ENCODE results near the gene PODXL.
"Not testable (repeated sequence)": the region's sequence is repeated elsewhere in the genome, so short reads cannot be mapped to it uniquely, and the experiment has no call there.

Gene PODXL

DNA sequence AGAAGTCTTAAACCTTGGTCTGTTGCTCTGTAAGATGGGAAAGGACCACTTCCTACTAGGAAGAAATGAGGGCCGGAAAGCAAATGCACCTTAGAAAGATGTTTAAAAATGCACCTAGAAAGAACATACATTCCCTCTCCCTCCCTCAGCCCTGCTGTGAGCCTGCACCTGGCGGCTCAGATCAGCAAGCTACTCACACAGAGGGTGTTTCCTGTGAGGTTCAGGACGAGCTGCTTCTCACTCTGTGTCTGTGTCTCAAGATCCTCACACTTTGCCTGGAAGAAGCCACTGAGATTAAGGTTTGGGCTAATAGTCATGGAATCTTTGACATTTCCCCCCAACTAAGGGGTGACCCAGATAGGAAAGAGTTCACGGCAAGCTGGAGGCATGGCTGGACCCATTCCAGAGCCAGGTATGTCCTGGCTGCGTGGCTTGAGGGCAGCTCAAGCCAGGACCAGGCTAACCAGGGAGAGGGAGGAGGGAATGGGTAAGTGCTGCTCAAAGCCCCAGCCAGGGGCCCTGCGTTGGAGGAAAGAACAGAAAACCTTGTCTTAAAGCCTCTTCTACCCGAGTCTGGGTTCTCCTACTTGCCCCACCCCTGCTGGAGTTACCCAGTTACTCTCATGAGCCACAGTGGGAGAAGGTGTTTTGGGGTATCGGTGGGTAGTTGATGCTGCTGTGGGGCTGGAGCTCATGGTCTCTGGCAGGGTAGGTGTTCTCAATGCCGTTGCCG lies 47.5 kb downstream of the PODXL start:
- DNase-seq (ENCODE audit: low spot score), result no peak

DNA sequence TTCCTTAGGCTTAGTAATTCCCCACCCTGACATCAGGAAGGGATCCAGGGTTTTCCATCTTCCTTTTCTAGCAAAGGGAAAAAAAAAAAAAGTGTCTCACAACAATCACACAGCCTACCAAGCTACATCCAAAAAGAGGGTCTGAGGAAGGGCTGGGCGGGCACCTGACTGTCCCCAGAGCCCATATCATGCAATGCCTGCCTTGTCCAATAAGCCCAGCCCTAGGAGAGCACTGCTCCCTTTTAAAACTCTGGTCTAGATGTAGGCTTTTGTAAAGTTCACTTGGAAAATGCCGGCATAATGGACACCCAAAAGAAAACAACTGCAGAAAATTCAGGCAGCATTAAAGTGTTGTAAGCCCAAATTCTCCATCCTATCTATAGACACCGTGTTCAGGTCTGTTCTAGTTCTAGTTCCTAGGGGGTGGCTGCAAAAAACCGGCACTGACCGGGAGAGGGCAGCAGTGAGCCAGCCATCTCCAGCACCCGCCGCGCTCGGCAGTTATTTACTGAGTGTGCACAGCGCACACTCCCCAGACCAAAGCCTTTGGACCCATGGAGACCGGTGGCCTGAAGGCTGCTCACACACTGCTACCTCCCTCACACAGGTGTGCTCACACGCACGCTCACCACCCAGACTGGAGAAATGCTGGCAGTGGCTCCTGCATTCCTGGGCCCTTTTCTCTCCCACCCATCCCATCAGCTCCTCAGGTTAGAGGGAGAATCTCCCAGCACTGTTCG lies 48.7 kb downstream of the PODXL start:
- peak; percentile 79 for DNase-seq (ENCODE audit: low spot score)

GRCh38 chr7:131506597-131506996 lies 49.8 kb downstream of the PODXL start:
- no peak for DNase-seq (ENCODE audit: low spot score)

DNA sequence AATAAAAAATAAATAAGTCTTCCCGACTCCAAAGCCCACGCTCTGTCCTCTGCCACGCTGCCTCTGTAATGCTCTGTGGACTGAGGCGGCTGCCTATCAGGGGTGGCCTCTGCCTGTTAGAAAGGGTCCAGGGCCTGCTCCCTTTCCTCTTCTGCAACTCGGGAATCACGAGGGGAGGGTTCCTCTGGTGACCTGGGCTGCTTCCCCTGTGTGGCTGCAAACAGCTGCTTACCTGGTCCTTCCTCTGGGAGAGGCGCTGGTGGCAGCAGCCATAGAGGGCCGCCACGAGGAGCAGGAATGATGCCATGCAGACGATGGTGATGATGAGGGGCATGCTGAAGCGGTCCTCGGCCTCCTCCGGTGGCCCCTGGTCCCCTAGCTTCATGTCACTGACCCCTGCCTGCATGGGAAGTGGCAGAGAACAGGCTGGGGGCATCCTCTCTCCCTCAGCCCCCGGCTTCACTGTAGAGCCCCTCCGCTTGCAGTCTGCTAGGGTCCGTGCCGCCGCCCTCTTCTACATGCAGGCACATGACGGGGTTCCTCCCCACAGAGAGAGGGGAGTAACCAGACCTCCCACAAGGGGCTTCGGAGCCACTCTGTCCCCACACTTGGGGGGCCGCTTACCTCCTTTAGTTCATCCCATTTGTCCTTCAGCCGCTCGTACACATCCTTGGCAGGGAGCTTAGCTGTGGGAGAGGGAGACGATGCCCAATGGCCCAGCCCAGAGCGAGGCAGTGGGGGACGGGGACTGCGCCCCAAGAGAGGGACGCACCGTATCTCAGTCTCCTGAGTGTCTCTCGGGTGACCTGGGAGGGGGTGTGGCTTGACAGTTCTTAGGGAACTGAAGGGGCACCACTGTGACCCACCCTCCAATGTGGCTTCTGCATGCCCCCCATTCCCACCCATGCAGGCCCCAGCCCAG lies 50.5 kb downstream of the PODXL start:
- DNase-seq (ENCODE audit: low spot score), result no peak

- not testable (repeated sequence) for DNase-seq (ENCODE audit: low spot score)
Observed at GRCh38 chr7:131505037-131505620, 51.3 kb downstream of the PODXL start.

DNA sequence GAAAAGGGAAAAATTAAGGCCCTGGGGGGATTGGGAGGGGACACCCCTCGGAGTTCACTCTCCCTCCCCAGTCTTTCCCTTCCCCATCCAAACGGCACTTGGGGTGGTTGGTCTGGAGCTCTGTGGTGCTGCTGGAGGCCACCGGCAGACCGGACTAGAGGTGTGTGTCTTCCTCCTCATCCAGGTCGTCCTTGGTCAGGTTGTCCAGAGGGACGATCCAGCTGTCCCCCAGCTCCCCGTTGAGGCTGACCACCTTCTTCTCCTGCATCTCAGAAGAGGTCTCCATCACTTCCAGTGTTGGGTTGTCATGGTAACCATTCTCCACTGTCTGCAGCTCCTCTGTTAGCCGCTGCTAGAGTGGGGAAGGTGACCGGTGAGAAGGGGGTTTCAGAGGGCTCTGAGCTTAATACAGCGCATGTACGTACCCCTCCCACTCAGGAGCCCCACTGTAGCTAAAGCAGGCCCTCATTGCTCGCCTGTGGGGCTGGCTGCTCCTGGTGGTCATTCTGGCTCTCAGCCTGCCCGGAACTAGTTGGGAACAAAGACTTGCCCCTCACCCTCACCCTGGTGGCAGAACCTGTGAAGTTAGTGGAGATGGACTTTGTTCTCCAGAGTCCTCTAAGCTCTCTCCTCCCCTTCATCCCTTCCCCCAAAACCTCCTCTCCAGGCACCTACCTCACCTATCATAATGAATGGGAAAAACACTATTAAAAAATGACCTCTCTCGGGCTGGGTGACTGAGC lies 52.1 kb downstream of the PODXL start:
- no peak for DNase-seq (ENCODE audit: low spot score)

GRCh38 chr7:131503639-131504038 lies 52.8 kb downstream of the PODXL start:
- no peak for DNase-seq (ENCODE audit: low spot score)

DNA sequence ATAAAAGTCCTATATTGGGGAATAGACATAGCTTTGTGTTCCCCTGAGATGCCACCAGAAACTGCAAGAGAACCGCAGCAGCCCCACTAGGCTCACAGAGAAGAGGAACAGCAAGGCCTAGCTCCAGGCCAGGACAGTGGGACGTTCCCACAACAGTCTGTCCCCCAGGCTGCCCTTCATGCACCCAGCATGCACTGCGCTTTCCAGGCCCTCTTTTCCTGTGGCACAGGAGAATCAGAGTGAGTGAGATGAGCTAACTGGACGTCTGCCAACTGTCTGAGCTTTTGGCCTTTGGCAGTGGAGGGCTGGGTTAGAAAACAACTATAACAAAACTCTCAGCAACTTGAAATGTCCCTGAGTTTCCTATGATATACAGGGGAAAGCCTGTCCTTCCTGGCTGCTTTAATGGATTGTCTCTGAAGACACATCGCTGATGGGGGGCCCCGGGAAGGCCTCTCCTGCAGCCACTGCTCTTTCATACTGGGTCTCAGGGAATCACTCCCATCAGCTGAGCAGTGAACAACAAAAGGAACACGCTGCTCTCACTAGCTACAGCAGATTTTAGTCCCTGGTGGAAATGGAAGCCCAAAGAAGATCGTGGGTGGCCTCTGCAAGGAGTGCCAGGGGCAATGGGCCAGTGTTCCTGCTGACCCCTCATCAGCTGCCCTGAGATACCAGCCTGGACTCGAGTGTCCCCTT lies 53.5 kb downstream of the PODXL start:
- no peak for DNase-seq (ENCODE audit: low spot score)

DNA sequence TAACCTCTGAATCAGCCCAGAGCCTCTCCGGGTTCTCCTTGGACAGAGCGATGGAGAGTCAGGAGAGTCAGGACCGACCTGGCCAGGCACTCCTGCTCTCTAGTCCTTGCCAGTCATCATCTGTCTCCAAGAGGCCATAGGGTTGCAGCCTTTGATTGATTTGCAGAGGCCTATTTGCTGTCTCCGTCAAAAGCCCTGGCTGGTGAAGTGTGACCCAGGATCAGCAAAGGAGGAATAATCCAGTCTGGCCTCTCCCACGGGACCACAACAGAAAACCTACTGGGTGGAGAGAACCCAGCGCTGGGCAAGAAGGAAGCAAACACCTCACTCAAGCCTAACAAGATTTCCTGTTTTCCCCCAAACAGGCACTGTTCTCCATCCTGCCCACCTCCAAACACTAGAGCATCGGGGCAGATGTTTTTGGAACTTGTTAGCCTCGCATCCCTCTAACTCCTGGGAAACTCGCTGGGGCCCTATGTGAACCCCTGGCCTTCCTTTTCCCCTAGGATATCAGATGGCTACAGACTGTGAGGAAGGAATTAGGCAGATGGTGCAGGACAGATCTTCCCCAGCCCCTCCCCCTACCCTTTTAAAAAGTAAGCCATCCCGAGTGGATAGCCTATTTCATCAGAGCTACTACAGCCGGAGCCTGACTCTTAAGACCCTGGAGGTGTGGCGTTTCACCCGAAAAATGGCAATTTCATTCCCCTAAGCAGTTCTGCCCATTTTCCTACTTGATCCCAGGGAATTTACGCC lies 54.3 kb downstream of the PODXL start:
- no peak for DNase-seq (ENCODE audit: low spot score)

GRCh38 chr7:131501422-131501821 lies 55.0 kb downstream of the PODXL start:
- peak; percentile 66 for DNase-seq (ENCODE audit: low spot score)

DNA sequence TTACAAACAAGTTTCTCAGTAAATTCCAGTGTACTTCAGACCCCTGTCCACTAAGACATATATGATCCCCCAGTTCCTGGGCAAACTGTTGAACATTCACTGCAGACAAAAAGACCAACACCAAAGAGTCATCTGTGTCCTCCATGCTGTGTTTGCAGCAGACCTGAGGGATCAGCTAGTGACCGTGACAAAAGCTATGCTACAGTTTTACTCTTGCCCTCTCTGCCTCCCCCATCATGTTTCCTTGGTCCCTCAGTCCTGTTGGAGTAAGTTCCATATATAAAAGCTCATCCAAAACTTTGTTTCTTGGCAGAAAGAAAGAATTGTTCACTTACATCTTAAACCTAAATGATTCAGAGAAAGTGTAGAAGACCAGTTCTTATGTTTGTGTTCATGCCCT lies 56.1 kb downstream of the PODXL start:
- no peak for DNase-seq (ENCODE audit: low spot score)

GRCh38 chr7:131499801-131500200 lies 56.6 kb downstream of the PODXL start:
- no peak for DNase-seq (ENCODE audit: low spot score)

DNA sequence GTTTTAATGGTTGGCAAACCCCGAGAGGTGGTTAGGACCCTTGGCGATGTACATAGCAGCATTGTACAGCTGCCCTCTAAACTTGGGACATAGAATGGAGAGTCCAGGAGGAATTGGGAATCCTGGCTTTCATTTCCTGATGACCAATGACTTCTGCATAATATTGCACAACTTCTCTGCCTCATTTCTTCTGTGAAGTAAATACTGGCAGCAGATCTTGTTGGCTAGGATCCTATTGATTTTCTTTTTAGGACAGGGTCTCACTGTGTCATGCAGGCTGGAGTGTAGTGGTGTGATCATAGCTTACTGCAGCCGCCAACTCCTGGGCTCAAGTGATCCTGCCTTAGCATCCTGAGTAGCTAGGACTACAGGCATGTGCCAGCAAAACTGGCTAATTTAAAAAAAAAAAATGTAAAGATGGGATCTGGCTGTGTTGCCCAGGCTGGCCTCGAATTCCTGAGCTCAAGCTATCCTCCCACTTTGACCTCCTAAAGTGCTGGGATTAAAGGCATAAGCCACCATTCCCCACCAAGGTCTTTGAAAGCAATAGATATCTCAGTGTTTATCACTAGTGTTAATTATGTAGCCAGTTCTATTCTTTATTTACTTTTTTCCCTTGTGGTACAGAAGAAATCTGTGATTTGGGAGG lies 58.1 kb downstream of the PODXL start:
- no peak for DNase-seq (ENCODE audit: low spot score)

DNA sequence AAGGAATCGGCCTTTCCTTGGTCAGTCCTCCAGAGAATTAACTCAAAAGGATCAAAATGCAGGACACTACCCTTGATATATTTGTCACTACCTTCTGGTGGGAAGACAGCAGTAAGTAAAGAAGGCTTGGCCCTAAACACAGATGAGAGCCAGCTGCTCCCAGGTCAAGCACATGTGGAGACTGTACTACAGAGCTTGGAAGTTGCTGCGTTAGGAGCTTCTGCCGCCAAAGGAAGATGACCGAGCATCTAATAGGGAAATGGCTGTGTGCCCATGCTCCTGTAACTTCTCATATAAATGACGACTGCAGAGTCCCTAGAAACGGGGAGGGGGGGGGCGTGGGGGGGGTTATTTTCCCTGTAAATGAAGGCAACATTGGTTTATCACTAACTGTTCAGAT lies 59.0 kb downstream of the PODXL start:
- DNase-seq (ENCODE audit: low spot score), result no peak

DNA sequence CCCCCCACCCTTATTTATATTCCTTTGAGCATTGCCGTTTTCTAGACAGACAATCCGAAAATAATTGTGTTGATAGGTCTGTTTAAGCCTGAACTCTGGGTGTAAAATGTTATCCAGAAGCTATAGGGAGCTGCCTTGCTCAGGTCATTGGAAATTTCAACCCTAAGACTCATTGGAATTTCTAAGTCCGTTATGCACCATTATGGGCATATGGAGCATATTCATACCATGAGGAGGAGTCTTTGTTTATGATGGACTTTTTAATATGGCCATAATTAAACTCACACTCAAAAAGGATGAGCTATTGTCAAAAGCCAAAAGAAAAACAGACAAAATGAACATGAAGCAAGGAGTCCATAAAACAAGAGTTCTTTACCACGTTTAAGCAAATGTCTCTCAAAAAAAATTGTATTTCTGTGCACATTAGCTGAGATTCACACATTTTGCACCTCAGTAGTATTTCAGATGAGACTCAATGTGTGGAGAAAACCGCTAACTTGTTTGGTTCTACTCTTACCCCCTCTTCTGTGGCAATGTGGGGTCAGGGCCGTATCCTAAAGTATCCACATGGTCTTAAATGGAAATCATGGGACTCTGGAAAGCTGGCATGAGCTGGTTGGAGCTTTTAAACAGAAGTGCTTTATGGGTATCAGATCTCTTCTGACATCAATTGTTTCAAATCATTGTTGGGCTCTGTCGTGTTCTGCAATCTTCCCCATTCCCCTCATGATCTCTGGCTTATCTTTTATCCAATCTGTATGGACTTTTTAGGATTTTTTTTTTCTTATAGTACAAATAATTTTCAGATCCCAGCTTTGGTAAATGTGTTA lies 60.5 kb downstream of the PODXL start:
- no peak for DNase-seq (ENCODE audit: low spot score)

DNA sequence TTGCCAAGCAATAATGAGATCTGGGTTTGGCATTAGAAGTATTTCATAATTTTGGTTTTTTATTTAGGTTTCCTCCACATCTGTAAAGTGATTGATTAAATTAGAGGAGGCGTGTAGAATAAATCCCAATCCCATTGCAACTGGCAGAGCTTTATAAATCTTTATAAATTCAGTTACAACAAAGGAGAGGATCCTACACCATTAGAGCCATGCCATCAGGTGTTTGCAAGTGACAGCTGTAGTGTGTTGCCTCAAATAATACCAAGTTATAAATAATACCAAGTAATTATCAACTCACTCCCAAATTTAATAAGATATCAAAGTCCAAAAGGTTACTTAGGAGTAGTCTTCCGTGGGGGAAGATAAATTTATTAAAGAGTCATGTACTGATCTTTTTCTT lies 62.2 kb downstream of the PODXL start:
- DNase-seq (ENCODE audit: low spot score), result no peak

DNA sequence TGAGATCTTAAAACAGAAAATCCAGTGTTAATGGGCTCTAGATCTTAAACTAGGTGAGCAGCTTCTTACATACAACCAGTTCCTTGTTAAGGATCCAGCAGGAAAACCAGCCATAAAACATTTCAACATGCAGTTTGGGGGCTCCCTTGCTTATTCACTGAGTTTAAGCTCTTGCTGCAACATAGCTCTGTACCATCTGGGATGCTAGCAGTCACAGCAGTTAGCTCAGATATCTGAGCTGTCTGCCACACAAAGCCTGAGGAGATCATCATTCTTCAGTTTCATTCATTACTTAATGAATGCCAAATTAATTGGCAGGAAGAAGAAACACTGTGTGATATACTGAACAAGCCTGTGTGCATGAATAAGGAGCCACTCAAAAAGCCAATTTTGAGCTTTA lies 62.8 kb downstream of the PODXL start:
- DNase-seq (ENCODE audit: low spot score), result no peak

DNA sequence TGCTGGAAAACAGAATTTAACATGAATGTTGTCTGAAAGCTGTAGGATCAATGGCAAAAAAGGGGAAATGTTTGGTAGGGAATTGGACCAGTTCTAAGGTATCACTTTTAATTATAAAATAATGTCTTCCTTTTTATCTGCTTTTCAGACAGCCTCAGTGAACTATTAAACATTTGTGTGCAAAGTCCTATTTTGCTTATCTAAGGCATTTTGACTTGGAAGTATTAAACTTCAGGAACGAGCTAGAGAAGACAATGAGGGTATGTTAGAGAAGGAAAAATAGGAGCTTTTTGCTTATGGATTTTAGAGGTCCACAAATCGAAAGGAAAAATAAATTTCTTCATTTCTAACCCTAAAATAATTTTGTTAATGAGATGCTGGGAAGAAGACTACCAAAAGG lies 63.3 kb downstream of the PODXL start:
- no peak for DNase-seq (ENCODE audit: low spot score)

- DNase-seq (ENCODE audit: low spot score), result no peak
Observed at GRCh38 chr7:131489881-131490280, 66.5 kb downstream of the PODXL start.
